HepG2 (cell line): ENCODE results near the gene ZDHHC3. TPM values are rescaled to one million over a fixed set of nuclear protein-coding genes. Genes with fewer than 3 reads are reported as not detected.

Experiments used
- ESRRA ChIP-seq: sonication (generic); formaldehyde crosslinking; IDR thresholded peaks from 2 replicates; pipeline ENCODE4 v1.5.1; 2020; ENCODE audit warnings: mild to moderate bottlenecking, low read depth, missing genetic modification reagents
- HDAC1 ChIP-seq: sonication (generic); formaldehyde crosslinking; IDR thresholded peaks from 2 replicates; pipeline ENCODE4 v1.5.1; 2020; ENCODE audit warnings: mild to moderate bottlenecking, missing genetic modification reagents
- ISL2 ChIP-seq: sonication (generic); formaldehyde crosslinking; IDR thresholded peaks from 2 replicates; pipeline ENCODE4 v1.5.0; 2020; ENCODE audit warnings: missing genetic modification reagents
- MBNL3 ChIP-seq: fragments of 250-450 bp; sonication (Bioruptor Pico); conservative IDR thresholded peaks from 2 replicates; pipeline ENCODE4 v1.8.0; 2022; ENCODE audit warnings: mild to moderate bottlenecking, inconsistent platforms
- NR1H2 ChIP-seq: sonication (generic); formaldehyde crosslinking; IDR thresholded peaks from 2 replicates; pipeline ENCODE4 v1.8.1; 2022; ENCODE audit warnings: low read depth, missing genetic modification reagents, borderline replicate concordance
- ZBTB7B ChIP-seq: sonication (generic); formaldehyde crosslinking; IDR thresholded peaks from 2 replicates; pipeline ENCODE4 v1.4.0; 2020; ENCODE audit warnings: missing genetic modification reagents
- ZNF570 ChIP-seq: sonication (generic); formaldehyde crosslinking; IDR thresholded peaks from 2 replicates; pipeline ENCODE4 v1.4.0; 2020; ENCODE audit warnings: mild to moderate bottlenecking, missing genetic modification reagents, borderline replicate concordance
- polyA plus RNA-seq, 8 experiments: library from polyadenylated mRNA; depleted of rRNA in 3 of 8; stranded (reverse) in 7 of 8; unstranded in 1 of 8; fragments of >200 nt; fragmentation: Illumina TruSeq in 4 of 8; extraction: Trizol in 4 of 8; gene quantifications; 2 replicates each; pipeline versions ENCODE4 v1.2.1 to v1.2.3, GENCODE V29; 2011 to 2016; ENCODE audit warnings: low read depth in 4 of 8, missing spikeins in 1 of 8, mixed read lengths in 1 of 8; ENCODE audit not compliant: insufficient read depth in 1 of 8
- total RNA-seq, 5 experiments: library from RNA; depleted of rRNA; stranded (reverse); fragments of >200 nt; fragmentation: Illumina TruSeq; extraction: Trizol; gene quantifications; 2 replicates each; pipeline ENCODE4 v1.2.3, GENCODE V29; 2016; ENCODE audit warnings: low read depth in 1 of 5
- TF ChIP-seq, protein P1 (sequence below): IDR thresholded peaks from 2 replicates; pipeline ENCODE4 v1.6.1; 2016; ENCODE audit warnings: low read depth, missing genetic modification reagents, missing compliant biosample characterization
- TF ChIP-seq, protein P2 (sequence below): sonication (generic); formaldehyde crosslinking; IDR thresholded peaks from 2 replicates; pipeline ENCODE4 v1.9.0; 2021; ENCODE audit warnings: mild to moderate bottlenecking, missing genetic modification reagents
- TF ChIP-seq, protein P3 (sequence below): IDR thresholded peaks from 2 replicates; pipeline ENCODE4 v1.6.1; 2016
- TF ChIP-seq, protein P4 (sequence below): sonication (generic); formaldehyde crosslinking; IDR thresholded peaks from 2 replicates; pipeline ENCODE4; 2020; ENCODE audit warnings: missing genetic modification reagents, mild to moderate bottlenecking, borderline replicate concordance

Gene ZDHHC3
- total and polyA plus RNA-seq, 2 of the 13 experiments (the other 11 are each of a cell fraction or from before 2014, with no cell fraction given), result 44.1 to 65.7 TPM

DNA sequence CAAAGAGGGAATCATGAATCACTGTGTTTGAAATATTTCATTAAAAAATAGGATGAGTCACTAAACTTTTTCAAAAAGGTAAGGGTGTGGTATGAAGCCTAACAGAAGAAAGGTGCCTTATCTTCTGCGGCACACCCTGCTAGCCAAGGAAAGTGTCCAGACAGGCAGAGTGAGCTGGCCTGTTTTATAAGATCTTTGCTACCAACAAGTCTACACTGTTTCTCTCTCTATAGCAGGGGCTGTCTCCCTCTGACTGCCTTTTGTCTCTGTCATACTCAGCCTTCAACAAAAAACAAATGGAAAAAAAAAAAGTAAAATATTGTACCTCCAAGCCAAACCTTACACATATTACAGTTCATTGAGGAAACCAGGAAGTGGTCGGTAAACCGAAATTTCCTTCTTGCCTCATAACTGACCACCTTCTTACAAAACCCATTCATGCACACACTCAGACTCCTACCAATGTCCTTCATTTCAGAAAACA is 9.1 kb downstream of the ZDHHC3 start (continued):
- TF ChIP-seq, protein P1, sequence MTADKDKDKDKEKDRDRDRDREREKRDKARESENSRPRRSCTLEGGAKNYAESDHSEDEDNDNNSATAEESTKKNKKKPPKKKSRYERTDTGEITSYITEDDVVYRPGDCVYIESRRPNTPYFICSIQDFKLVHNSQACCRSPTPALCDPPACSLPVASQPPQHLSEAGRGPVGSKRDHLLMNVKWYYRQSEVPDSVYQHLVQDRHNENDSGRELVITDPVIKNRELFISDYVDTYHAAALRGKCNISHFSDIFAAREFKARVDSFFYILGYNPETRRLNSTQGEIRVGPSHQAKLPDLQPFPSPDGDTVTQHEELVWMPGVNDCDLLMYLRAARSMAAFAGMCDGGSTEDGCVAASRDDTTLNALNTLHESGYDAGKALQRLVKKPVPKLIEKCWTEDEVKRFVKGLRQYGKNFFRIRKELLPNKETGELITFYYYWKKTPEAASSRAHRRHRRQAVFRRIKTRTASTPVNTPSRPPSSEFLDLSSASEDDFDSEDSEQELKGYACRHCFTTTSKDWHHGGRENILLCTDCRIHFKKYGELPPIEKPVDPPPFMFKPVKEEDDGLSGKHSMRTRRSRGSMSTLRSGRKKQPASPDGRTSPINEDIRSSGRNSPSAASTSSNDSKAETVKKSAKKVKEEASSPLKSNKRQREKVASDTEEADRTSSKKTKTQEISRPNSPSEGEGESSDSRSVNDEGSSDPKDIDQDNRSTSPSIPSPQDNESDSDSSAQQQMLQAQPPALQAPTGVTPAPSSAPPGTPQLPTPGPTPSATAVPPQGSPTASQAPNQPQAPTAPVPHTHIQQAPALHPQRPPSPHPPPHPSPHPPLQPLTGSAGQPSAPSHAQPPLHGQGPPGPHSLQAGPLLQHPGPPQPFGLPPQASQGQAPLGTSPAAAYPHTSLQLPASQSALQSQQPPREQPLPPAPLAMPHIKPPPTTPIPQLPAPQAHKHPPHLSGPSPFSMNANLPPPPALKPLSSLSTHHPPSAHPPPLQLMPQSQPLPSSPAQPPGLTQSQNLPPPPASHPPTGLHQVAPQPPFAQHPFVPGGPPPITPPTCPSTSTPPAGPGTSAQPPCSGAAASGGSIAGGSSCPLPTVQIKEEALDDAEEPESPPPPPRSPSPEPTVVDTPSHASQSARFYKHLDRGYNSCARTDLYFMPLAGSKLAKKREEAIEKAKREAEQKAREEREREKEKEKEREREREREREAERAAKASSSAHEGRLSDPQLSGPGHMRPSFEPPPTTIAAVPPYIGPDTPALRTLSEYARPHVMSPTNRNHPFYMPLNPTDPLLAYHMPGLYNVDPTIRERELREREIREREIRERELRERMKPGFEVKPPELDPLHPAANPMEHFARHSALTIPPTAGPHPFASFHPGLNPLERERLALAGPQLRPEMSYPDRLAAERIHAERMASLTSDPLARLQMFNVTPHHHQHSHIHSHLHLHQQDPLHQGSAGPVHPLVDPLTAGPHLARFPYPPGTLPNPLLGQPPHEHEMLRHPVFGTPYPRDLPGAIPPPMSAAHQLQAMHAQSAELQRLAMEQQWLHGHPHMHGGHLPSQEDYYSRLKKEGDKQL, result no peak
- TF ChIP-seq ESRRA (CRISPR knock-in tag) (no peak), ZNF570 (no peak), MBNL3 (CRISPR knock-in tag) (no peak), HDAC1 (CRISPR knock-in tag) (no peak), ISL2 (CRISPR knock-in tag) (no peak), ZBTB7B (CRISPR knock-in tag) (no peak), NR1H2 (CRISPR knock-in tag) (no peak)
- TF ChIP-seq, protein P2, sequence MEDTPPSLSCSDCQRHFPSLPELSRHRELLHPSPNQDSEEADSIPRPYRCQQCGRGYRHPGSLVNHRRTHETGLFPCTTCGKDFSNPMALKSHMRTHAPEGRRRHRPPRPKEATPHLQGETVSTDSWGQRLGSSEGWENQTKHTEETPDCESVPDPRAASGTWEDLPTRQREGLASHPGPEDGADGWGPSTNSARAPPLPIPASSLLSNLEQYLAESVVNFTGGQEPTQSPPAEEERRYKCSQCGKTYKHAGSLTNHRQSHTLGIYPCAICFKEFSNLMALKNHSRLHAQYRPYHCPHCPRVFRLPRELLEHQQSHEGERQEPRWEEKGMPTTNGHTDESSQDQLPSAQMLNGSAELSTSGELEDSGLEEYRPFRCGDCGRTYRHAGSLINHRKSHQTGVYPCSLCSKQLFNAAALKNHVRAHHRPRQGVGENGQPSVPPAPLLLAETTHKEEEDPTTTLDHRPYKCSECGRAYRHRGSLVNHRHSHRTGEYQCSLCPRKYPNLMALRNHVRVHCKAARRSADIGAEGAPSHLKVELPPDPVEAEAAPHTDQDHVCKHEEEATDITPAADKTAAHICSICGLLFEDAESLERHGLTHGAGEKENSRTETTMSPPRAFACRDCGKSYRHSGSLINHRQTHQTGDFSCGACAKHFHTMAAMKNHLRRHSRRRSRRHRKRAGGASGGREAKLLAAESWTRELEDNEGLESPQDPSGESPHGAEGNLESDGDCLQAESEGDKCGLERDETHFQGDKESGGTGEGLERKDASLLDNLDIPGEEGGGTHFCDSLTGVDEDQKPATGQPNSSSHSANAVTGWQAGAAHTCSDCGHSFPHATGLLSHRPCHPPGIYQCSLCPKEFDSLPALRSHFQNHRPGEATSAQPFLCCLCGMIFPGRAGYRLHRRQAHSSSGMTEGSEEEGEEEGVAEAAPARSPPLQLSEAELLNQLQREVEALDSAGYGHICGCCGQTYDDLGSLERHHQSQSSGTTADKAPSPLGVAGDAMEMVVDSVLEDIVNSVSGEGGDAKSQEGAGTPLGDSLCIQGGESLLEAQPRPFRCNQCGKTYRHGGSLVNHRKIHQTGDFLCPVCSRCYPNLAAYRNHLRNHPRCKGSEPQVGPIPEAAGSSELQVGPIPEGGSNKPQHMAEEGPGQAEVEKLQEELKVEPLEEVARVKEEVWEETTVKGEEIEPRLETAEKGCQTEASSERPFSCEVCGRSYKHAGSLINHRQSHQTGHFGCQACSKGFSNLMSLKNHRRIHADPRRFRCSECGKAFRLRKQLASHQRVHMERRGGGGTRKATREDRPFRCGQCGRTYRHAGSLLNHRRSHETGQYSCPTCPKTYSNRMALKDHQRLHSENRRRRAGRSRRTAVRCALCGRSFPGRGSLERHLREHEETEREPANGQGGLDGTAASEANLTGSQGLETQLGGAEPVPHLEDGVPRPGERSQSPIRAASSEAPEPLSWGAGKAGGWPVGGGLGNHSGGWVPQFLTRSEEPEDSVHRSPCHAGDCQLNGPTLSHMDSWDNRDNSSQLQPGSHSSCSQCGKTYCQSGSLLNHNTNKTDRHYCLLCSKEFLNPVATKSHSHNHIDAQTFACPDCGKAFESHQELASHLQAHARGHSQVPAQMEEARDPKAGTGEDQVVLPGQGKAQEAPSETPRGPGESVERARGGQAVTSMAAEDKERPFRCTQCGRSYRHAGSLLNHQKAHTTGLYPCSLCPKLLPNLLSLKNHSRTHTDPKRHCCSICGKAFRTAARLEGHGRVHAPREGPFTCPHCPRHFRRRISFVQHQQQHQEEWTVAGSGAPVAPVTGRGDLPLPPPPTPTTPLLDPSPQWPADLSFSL (CRISPR knock-in tag), result no peak
- TF ChIP-seq, protein P3, sequence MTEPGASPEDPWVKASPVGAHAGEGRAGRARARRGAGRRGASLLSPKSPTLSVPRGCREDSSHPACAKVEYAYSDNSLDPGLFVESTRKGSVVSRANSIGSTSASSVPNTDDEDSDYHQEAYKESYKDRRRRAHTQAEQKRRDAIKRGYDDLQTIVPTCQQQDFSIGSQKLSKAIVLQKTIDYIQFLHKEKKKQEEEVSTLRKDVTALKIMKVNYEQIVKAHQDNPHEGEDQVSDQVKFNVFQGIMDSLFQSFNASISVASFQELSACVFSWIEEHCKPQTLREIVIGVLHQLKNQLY, result no peak
- TF ChIP-seq, protein P4, sequence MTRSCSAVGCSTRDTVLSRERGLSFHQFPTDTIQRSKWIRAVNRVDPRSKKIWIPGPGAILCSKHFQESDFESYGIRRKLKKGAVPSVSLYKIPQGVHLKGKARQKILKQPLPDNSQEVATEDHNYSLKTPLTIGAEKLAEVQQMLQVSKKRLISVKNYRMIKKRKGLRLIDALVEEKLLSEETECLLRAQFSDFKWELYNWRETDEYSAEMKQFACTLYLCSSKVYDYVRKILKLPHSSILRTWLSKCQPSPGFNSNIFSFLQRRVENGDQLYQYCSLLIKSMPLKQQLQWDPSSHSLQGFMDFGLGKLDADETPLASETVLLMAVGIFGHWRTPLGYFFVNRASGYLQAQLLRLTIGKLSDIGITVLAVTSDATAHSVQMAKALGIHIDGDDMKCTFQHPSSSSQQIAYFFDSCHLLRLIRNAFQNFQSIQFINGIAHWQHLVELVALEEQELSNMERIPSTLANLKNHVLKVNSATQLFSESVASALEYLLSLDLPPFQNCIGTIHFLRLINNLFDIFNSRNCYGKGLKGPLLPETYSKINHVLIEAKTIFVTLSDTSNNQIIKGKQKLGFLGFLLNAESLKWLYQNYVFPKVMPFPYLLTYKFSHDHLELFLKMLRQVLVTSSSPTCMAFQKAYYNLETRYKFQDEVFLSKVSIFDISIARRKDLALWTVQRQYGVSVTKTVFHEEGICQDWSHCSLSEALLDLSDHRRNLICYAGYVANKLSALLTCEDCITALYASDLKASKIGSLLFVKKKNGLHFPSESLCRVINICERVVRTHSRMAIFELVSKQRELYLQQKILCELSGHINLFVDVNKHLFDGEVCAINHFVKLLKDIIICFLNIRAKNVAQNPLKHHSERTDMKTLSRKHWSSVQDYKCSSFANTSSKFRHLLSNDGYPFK, result no peak
- TF ChIP-seq, all 625 proteins: peak for 0
